HK-2 (cell line): ENCODE measurements around the gene LRR1.
"Not testable (repeated sequence)": the region's sequence is repeated elsewhere in the genome, so short reads cannot be mapped to it uniquely, and the experiment has no call there.

Experiments
- DNase-seq: peaks from one replicate; pipeline ENCODE4 v3.0.0-alpha.2; 2018; ENCODE audit not compliant: unreplicated experiment

The LRR1 gene

DNA sequence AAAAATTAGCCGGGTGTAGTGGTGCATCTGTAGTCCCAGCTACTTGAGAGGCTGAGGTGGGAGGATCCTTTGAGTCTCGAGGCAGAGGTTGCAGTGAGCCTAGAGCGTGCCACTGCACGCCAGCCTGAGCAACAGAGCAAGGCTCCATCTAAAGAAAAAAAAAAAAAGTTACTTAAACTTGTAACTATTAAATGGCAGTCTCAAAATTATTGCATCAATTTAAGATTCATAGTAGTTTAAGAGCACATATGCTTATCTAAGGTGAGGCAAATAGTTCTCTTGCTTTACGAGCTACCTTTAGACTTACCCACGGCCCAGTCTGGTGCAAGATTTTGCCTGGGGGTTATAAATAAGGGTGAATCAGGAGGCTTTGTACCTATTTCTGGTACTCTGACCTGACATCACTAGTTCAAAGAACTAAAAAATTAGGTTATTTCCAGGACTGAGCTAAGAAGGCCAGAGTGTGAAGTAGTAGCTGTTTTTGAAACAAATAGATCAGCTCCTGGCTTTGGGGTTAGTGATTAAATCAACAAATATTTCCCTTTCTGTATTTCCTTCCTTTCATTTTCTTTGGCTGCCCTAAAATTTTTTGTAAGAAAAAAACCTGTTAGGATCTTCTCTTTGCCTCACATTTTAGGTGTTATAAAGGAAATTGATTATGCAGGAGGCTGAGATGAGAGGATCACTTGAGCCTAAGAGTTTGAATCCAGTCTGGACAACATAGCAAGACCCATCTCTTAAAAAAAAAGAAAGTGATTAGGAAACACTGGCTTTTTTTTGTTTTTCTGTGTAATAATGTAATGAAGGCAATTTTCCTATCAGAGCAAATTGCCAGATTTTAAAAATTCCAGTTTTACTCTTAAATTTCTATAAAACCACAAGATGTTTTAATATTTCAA, 25.4 kb downstream of the LRR1 start:
- no peak for DNase-seq

DNA sequence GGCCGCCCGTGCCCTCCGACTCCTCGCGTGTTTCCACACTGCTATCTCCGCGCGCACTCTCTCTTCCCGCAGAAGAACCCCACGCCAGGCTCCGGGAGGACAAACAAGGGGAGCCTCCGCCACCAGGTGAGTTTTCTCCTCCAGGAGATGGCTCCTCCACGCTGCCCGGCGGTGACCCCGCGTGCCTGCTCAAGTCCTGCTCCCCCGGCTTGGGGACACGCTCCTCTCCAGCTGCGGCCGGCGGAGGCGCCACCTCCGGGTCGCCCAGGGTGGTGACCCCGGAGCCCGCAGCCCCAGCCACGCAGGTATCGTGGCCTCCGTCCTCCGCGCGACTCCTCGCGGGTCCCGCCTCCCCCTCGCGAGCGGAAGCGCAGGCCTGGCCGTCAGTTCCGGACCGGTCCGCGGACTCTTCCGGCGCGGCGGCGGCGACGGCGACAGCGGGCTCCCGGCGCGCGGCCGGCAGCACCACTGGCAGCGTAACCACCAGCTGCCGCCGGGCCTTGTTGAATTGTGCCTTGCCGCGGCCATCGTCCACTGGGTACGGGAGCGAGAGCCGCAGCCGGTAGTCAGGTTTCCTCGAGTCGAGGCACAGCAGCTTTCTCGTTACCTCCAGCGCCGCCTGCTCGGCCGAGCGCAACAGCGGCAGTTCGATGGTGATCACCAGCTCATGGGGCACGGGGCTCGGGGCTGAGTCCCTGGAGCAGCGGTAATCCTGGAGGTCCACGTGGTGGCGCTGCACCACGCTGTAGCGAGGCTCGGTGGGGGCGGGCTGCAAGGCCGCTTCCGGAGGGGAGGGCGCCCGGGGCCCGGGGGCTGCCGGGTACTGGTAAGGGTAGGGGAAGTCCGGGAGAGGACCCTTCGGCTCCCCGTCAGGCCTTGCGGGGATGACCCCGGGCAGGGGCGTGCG, 35.2 kb downstream of the LRR1 start:
- peak; percentile 96 for DNase-seq

DNA sequence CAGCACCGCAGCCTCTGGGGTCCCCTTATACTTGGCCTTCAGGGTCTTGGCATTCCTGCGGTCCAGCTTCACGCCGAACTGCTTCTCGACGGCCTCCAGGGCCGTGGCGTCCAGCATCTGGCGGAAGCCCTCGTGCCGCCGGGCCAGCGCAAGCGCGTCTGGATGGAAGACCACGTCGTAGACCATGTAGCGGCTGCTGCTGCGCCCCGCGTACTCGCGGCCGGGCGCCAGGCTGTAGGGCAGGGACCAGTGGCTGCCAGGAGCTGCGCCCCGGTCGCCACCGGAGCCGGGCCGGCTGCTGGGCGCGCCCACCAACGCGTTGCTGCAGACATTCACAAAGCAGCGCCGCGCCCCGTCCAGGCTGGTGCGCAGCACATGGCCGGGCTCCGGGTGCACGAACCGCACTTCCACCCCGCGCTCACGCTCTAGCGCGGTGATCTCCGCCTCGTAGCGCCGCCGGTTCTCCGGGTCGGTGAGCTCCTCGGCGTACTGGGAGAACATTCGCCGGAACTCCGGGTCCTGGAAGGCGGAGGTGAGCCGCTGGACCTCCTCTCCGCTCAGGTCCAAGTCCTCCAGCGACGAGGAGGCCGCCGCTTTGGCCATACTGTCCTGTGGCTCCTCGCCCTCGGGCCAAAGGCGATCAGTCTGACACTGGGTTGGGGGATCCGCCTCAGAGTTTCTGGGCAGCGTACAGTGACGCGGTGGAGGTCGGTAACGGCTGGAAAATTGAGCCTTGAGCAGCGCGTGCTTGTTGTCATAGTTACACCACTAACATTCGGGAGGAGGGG, 36.0 kb downstream of the LRR1 start, which contains the start of gene DNAAF2:
DNAAF2 (minus strand) TSS at position 698 of the 788 bp plus-strand sequence; CDS start at position 603, 95 bp downstream.
- peak; percentile 72 for DNase-seq

DNA sequence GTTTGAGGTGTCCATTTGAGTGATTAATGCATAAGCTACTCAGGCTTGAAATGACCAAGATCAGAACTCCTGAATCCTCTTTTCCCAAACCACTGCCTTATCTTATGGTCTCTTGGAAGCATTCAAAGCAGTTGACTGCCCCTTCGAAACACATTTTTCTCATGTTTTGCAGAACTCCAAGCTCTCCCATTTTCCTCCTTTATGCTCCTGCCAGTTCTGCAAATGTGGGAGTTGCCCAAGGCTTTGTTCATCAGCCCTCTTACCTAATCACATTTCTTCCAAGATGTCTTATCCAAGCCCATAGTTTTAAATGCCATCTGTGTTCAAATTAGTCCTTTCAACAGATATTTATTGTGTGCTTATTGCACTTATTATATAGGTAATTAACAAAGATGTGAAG, 38.1 kb downstream of the LRR1 start:
- DNase-seq, result no peak

DNA sequence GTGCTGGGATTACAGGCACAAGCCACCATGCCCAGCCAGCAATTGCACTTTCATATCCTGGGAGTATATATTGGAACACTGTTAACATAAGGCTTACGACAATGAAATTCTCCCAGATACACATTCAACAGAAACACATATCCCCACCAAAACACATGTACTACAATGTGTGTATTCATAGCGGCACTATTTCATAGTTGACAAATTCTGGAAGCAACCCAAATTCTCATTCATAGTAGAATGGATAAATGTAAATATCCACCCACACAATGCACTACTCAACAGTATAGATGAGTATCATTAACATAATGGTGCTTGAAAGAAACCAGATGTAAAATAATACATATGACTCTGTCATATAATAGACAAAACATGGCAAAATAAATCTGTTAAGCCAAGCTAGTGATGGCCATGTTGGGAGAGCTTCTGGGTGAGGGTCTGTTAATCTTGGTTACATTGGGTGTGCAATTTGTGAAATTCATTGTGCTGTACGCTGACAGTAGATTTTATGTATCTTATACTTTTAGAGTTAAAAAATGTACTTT, 38.9 kb downstream of the LRR1 start:
- DNase-seq, result no peak

DNA sequence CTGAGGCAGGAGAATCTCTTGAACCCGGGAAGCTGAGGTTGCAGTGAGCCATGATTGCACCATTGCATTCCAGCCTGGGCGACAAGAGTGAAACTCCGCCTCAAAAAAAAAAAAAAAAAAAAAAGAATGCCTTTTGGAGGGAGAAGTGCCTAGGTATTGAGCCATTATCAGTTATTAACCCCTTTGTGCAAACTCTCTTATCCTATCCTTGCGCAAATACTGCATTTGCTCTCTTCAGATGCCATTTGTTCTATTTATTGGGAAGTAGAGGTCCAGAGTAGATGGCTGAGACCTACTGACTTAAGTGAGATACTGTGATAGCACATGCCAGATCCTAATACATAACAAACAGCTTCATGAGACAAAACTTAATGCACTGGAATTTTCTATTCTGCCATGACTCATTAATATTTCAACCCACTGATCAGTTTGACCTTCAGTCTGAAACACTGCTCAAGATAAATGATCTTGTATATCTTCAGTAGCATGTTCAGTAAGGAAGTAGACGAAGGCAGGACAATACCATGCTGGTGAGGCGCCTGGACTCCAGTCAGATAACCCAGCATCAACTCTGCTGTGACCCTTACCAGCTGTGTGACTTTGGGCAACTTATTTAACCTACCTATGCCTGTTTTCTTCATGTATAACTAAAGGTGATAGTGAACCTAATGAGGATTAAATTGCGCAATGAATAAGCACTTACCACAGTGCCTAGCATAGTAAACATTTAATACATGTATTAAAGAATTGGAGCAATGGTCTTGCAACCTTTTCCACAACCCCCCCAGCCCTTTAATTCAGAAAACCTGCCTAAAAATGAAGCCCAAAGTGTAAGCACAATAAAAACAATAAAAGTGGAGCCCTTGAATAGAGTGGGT, 42.0 kb downstream of the LRR1 start:
- no peak for DNase-seq

DNA sequence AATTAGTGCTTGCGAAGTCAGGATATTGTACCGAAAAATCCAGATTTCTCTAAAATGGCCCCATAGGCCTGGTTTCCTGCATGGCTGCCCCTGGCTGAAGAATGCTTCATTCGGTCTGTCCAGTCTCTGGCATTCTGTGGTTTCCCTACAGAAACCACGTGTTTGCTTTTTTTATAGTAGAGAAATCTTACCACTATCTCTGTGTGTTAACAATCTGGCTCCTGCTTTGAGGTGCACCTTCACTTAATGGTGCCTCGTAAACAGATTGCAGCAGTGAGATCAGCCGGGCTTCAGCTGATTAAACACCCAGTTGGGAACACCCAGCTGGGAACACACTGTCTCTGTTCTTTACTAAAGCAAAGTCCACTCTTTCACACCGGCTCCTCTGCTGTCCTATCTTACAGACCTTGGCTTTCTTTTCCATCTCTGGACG, 43.0 kb downstream of the LRR1 start:
- DNase-seq, result peak; percentile 32

DNA sequence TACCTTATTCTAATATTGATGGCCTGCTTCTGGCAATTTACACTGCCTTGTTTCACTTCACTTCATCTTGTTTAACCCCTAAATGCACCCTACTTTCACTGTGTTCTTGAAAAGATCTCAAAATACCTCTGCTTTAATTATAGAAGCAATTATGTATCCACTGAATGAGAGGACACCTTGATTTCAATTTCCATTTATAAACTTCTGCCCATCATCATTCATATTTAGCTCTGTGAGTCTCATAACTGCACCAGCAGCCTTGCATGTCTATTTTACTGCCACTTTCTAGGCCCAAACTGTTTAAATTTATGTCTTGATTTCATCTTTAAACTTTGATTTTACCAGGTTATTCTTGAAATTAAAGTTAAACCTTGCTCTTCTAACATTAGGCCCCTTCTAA, 43.4 kb downstream of the LRR1 start:
- DNase-seq, result no peak

DNA sequence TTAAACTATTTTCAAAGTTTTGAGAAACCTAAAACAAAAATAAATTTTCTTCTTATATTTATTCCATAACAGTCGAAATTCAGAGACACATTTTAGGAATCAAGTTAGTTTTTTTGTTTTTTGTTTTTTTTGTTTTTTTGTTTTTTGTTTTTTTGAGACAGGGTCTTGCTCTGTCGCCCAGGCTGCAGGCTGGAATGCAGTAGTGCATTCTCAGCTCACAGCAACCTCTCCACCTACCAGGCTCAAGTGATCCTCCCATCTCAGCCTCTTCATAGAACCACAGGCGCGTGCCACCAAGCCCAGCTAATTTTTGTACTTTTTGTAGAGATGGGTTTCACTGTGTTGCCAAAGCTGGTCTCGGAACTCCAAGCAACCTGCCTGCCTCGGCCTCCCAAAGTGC, 54.8 kb downstream of the LRR1 start:
- no peak for DNase-seq

DNA sequence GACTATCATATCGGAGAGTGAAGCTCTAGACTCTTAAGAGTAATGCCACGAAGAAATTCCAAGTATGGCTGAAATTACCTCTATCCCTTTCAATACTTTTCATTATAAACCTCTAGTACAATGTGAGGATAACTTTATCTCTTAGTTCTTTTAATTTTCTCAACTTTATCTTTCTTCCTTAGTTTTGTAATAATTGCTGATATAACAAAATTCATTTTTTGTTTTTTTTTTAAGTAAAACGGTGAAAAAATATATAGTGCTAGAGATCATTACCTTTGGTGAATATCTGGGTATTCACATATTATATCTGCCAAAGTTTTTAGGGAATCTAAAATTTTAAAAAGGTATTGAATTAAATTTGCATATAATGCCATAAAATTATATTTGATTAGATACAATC, 55.8 kb downstream of the LRR1 start:
- DNase-seq, result no peak

DNA sequence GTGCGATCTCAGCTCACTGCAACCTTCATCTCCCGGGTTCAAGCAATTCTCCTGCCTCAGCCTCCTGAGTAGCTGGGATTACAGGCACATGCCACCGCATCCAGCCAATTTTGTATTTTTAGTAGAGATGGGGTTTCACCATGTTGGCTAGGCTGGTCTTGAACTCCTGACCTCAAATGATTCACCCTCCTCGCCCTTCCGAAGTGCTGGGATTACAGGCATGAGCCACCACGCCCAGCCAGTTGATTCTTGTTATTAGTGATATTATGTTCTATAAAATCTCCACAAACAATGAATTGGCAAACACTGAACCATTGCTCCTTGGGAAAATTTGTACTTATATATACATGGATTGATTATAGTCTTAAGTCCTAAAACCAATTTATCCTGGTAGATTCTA, 58.8 kb downstream of the LRR1 start:
- DNase-seq, result not testable (repeated sequence)

DNA sequence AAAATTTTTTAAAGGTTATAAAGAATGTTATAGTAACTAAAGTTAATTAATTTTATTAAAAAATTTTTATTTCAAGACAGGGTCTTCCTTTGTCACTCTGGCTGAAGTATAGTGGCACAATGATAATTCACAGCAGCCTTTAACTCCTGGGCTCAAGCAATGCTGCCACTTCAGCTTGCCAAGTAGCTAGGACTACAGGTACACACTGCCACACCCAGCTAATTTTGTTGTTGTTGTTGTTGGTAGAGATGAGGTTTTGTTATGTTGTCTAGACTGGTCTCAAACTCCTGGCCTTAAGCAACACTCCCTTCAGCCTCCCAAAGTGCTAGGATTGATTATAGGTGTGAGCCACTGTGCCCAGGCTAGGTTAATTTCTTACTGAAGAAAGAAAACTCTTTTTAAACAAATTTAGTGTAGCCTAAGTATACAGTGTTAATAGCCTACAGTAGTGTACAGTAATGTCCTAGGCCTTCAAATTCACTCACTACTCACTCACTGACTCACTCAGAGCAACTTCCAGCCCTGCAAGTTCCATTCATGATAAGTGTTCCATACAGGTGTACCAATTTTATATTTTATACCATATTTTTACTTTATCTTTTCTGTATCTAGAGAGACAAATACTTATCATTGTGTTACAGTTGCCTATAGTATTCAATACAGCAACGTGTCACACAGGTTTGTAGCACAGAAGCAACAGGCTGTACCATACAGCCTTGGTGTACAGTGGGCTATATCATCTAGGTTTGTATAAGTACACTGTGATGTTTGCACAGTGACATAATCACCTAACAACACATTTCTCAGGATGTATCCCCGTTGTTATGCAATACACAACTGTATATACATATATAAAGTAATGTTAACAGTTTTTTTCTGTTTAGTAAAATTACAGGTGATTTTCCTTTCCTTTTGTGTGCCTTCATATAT, 61.1 kb downstream of the LRR1 start:
- DNase-seq, result no peak
